ENCODE data around the gene NDUFAF7.

The NDUFAF7 gene

GRCh38 chr2:37268111-37268510 lies 36.7 kb downstream of the NDUFAF7 start:
- no peaks in the 10 kb centered on the region for H3K9me2 ChIP-seq (ENCODE audit: low read depth, low read length)
- no peaks in the 10 kb centered on the region for H3K27me3 ChIP-seq (ENCODE audit: insufficient read depth, low read length)
- no peak overlapping the region for H2AFZ ChIP-seq (ENCODE audit: low read length)
- no peak overlapping the region for H3K27ac ChIP-seq (ENCODE audit: low read depth, low read length, poor library complexity, severe bottlenecking)
- H3K4me3 ChIP-seq (ENCODE audit: low read depth, low read length, poor library complexity, severe bottlenecking) = no peak overlapping the region
- H3K79me2 ChIP-seq (ENCODE audit: insufficient read depth, low read length) = no peaks in the 10 kb centered on the region
- no peaks in the 10 kb centered on the region for H3F3A ChIP-seq (ENCODE audit: insufficient read depth, low read length)
- H3K4me1 ChIP-seq (ENCODE audit: insufficient read depth, low read length, severe bottlenecking) = peaks cover 10% of the 10 kb centered on the region
- no peaks in the 10 kb centered on the region for H3K9me3 ChIP-seq (ENCODE audit: low read length)
- TF ChIP-seq EZH2 (IDR thresholded peaks at IDR 0.05; ENCODE audit: borderline replicate concordance, low read length) (no peak), CTCF (IDR thresholded peaks at IDR 0.05; ENCODE audit: low read length) (no peak)
- no peak overlapping the region for H3K9ac ChIP-seq (ENCODE audit: low read length)
- H3K36me3 ChIP-seq (ENCODE audit: insufficient read depth, low read length) = peaks cover 78% of the 10 kb centered on the region
- H4K20me1 ChIP-seq (ENCODE audit: insufficient read depth, low read length) = no peaks in the 10 kb centered on the region
- H3K4me2 ChIP-seq (ENCODE audit: low read length) = no peak overlapping the region

GRCh38 chr2:37271376-37272067 lies 40.1 kb downstream of the NDUFAF7 start:
- Histone ChIP-seq H2AFZ (ENCODE audit: low read length) (no peak overlapping the region), H3K9me2 (ENCODE audit: low read depth, low read length) (no peaks in the 10 kb centered on the region), H3K4me2 (ENCODE audit: low read length) (no peak overlapping the region), H3K79me2 (ENCODE audit: insufficient read depth, low read length) (no peaks in the 10 kb centered on the region), H3F3A (ENCODE audit: insufficient read depth, low read length) (no peaks in the 10 kb centered on the region), H3K9me3 (ENCODE audit: low read length) (no peaks in the 10 kb centered on the region), H3K4me3 (ENCODE audit: low read depth, low read length, poor library complexity, severe bottlenecking) (no peak overlapping the region), H3K36me3 (ENCODE audit: insufficient read depth, low read length) (peaks cover 95% of the 10 kb centered on the region), H3K4me1 (ENCODE audit: insufficient read depth, low read length, severe bottlenecking) (no peaks in the 10 kb centered on the region), H3K9ac (ENCODE audit: low read length) (no peak overlapping the region), H3K27me3 (ENCODE audit: insufficient read depth, low read length) (no peaks in the 10 kb centered on the region), H4K20me1 (ENCODE audit: insufficient read depth, low read length) (no peaks in the 10 kb centered on the region; the same call in 1 of the 2 replicates), H3K27ac (ENCODE audit: low read depth, low read length, poor library complexity, severe bottlenecking) (no peak overlapping the region)
- TF ChIP-seq EZH2 (IDR thresholded peaks at IDR 0.05; ENCODE audit: borderline replicate concordance, low read length) = no peak
- TF ChIP-seq CTCF (IDR thresholded peaks at IDR 0.05; ENCODE audit: low read length) = no peak

GRCh38 chr2:37274359-37274965 lies 43.0 kb downstream of the NDUFAF7 start:
- Histone ChIP-seq H3F3A (ENCODE audit: insufficient read depth, low read length) (no peaks in the 10 kb centered on the region), H4K20me1 (ENCODE audit: insufficient read depth, low read length) (no peaks in the 10 kb centered on the region; the same call in 1 of the 2 replicates), H3K27ac (ENCODE audit: low read depth, low read length, poor library complexity, severe bottlenecking) (no peak overlapping the region), H3K4me3 (ENCODE audit: low read depth, low read length, poor library complexity, severe bottlenecking) (no peak overlapping the region), H3K9ac (ENCODE audit: low read length) (no peak overlapping the region), H3K4me1 (ENCODE audit: insufficient read depth, low read length, severe bottlenecking) (no peaks in the 10 kb centered on the region), H3K79me2 (ENCODE audit: insufficient read depth, low read length) (no peaks in the 10 kb centered on the region), H3K36me3 (ENCODE audit: insufficient read depth, low read length) (peaks cover 91% of the 10 kb centered on the region), H3K9me3 (ENCODE audit: low read length) (no peaks in the 10 kb centered on the region), H3K27me3 (ENCODE audit: insufficient read depth, low read length) (no peaks in the 10 kb centered on the region), H2AFZ (ENCODE audit: low read length) (no peak overlapping the region), H3K4me2 (ENCODE audit: low read length) (no peak overlapping the region), H3K9me2 (ENCODE audit: low read depth, low read length) (no peaks in the 10 kb centered on the region)
- TF ChIP-seq CTCF (IDR thresholded peaks at IDR 0.05; ENCODE audit: low read length) (no peak), EZH2 (IDR thresholded peaks at IDR 0.05; ENCODE audit: borderline replicate concordance, low read length) (no peak)
